K562 (cell line): ENCODE data around the gene GAPDH. TPM values are rescaled to one million over a fixed set of nuclear protein-coding genes. Genes with fewer than 3 reads are reported as not detected.

ENCODE experiments used
- ARHGAP35 ChIP-seq: fragments of 450-650 bp; IDR thresholded peaks from 2 replicates; pipeline ENCODE4 v1.6.1; 2018; ENCODE audit not compliant: partially characterized antibody
- ARNT ChIP-seq, 2 experiments: fragments of 450-650 bp; IDR thresholded peaks; 2 replicates each; pipeline ENCODE4 v1.6.1; 2016; ENCODE audit warnings: mild to moderate bottlenecking in 1 of 2
- CCNT2 ChIP-seq: IDR thresholded peaks from 2 replicates; pipeline ENCODE4 v1.6.1; 2011; ENCODE audit warnings: borderline replicate concordance, low read depth, mild to moderate bottlenecking, moderate library complexity, mixed read lengths, low read length; ENCODE audit not compliant: insufficient read length; ENCODE audit errors: extremely low read depth
- DPF2 ChIP-seq: fragments of 450-650 bp; IDR thresholded peaks from 2 replicates; pipeline ENCODE4 v1.6.1; 2016
- PCBP1 ChIP-seq: fragments of 200-400 bp; formaldehyde crosslinking; IDR thresholded peaks from 2 replicates; pipeline ENCODE4 v1.6.1; 2018; ENCODE audit warnings: mild to moderate bottlenecking, low read depth, low read length; ENCODE audit not compliant: poor library complexity, severe bottlenecking
- RBM25 ChIP-seq: fragments of 200-400 bp; formaldehyde crosslinking; IDR thresholded peaks from 2 replicates; pipeline ENCODE4 v1.6.1; 2018; ENCODE audit warnings: low read length, low read depth, moderate library complexity; ENCODE audit not compliant: severe bottlenecking
- TAF15 ChIP-seq: fragments of 200-400 bp; formaldehyde crosslinking; IDR thresholded peaks from 2 replicates; pipeline ENCODE4 v1.6.1; 2017; ENCODE audit warnings: mild to moderate bottlenecking, low read depth, low read length, moderate library complexity
- ZBTB1 ChIP-seq: sonication (generic); formaldehyde crosslinking; IDR thresholded peaks from 2 replicates; pipeline ENCODE4 v1.8.1; 2023; ENCODE audit warnings: missing genetic modification reagents, low read depth, mild to moderate bottlenecking, borderline replicate concordance
- ZBTB5 ChIP-seq: fragments of 450-650 bp; IDR thresholded peaks from 2 replicates; pipeline ENCODE4 v1.6.1; 2017; ENCODE audit warnings: antibody characterized with exemption
- ZNF133 ChIP-seq: fragments of 250-450 bp; sonication (Bioruptor Pico); IDR thresholded peaks from 2 replicates; pipeline ENCODE4 v1.4.0; 2020; ENCODE audit warnings: mild to moderate bottlenecking
- ZNF431 ChIP-seq: sonication (generic); formaldehyde crosslinking; IDR thresholded peaks from 2 replicates; pipeline ENCODE4 v1.8.0; 2022; ENCODE audit warnings: mild to moderate bottlenecking, missing genetic modification reagents
- ZNF449 ChIP-seq: fragments of 250-450 bp; sonication (Bioruptor Pico); IDR thresholded peaks from 2 replicates; pipeline ENCODE4 v1.8.0; 2022; ENCODE audit warnings: moderate library complexity, mild to moderate bottlenecking, inconsistent platforms
- ZNF609 ChIP-seq: sonication (generic); formaldehyde crosslinking; IDR thresholded peaks from 2 replicates; pipeline ENCODE4 v1.8.1; 2023; ENCODE audit warnings: missing genetic modification reagents, mild to moderate bottlenecking, borderline replicate concordance
- polyA plus RNA-seq, 8 experiments: library from polyadenylated mRNA; depleted of rRNA in 4 of 8; stranded (reverse) in 5 of 8; unstranded in 3 of 8; fragments of >200 nt; fragmentation: Nextera tagmentation in 2 of 8; fragmentation: Illumina TruSeq in 1 of 8; extraction: Ambion mirVana in 2 of 8; extraction: Trizol in 1 of 8; gene quantifications; 2 replicates each; pipeline versions ENCODE4 v1.2.1 to v1.2.3, GENCODE V29; 2011 to 2014; ENCODE audit warnings: inconsistent platforms in 1 of 8, missing spikeins in 1 of 8
- total RNA-seq, 7 experiments: library from RNA; depleted of rRNA in 6 of 7; stranded (reverse); fragments of >200 nt in 6 of 7; fragmentation: Illumina TruSeq in 2 of 7; extraction: Trizol in 2 of 7; gene quantifications; 2 replicates each; pipeline versions ENCODE4 v1.2.1 to v1.2.3, GENCODE V29; 2011 to 2021; ENCODE audit warnings: low replicate concordance in 1 of 7
- TF ChIP-seq, protein P1 (sequence below): fragments of 150-350 bp; conservative IDR thresholded peaks from 2 replicates; pipeline ENCODE4 v1.6.1; 2014; ENCODE audit warnings: low read length

The GAPDH gene
- total and polyA plus RNA-seq, 9 of the 15 experiments (the other 6 are each of a cell fraction or from before 2014, with no cell fraction given), result 2,206 to 6,793 (median 4,217) TPM

GRCh38 chr12:6534695-6534944 lies 303 bp downstream of the GAPDH start (continued):
- TF ChIP-seq ZNF449, result no peak
- no peak for TF ChIP-seq ZNF609 (CRISPR knock-in tag)
- TF ChIP-seq CCNT2, result no peak
- TF ChIP-seq ZNF431 (CRISPR knock-in tag), result no peak
- TF ChIP-seq PCBP1, result peak; percentile 9
- TF ChIP-seq RBM25, result no peak
- no peak for TF ChIP-seq ARNT (IDR thresholded peaks at IDR 0.05)
- no peak for TF ChIP-seq ZBTB5
- no peak for TF ChIP-seq ZNF133 (CRISPR knock-in tag)
- no peak for TF ChIP-seq TAF15
- TF ChIP-seq, protein P1, sequence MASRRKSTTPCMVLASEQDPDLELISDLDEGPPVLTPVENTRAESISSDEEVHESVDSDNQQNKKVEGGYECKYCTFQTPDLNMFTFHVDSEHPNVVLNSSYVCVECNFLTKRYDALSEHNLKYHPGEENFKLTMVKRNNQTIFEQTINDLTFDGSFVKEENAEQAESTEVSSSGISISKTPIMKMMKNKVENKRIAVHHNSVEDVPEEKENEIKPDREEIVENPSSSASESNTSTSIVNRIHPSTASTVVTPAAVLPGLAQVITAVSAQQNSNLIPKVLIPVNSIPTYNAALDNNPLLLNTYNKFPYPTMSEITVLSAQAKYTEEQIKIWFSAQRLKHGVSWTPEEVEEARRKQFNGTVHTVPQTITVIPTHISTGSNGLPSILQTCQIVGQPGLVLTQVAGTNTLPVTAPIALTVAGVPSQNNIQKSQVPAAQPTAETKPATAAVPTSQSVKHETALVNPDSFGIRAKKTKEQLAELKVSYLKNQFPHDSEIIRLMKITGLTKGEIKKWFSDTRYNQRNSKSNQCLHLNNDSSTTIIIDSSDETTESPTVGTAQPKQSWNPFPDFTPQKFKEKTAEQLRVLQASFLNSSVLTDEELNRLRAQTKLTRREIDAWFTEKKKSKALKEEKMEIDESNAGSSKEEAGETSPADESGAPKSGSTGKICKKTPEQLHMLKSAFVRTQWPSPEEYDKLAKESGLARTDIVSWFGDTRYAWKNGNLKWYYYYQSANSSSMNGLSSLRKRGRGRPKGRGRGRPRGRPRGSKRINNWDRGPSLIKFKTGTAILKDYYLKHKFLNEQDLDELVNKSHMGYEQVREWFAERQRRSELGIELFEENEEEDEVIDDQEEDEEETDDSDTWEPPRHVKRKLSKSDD, result no peak
- no peak for TF ChIP-seq ARHGAP35
- no peak for TF ChIP-seq ZBTB1
- no peak for TF ChIP-seq DPF2
